GM18951 (cell line): ENCODE measurements around the gene DCBLD2.

Experiments
- POLR2A ChIP-seq: IDR thresholded peaks from 4 replicates; pipeline ENCODE4 v1.6.1; 2011; ENCODE audit warnings: mild to moderate bottlenecking; ENCODE audit not compliant: insufficient read length, insufficient read depth; ENCODE audit errors: extremely low read depth
- in situ Hi-C: fragments of 300-500 bp; cut with MboI; formaldehyde crosslinking; loops from one replicate; pipeline ENCODE4 v1.12.0; 2022; ENCODE audit warnings: low sequenced_read_pairs, mixed read lengths, inconsistent platforms; ENCODE audit not compliant: unreplicated experiment

The DCBLD2 gene

GRCh38 chr3:98903705-98904481 is 2.4 kb upstream of the DCBLD2 start:
- no peak for TF ChIP-seq POLR2A
- in situ Hi-C loops: no loop called here

GRCh38 chr3:98903099-98903498 is 1.6 kb upstream of the DCBLD2 start:
- TF ChIP-seq POLR2A: no peak
- in situ Hi-C loops: no loop called here

GRCh38 chr3:98902351-98902740 is 851 bp upstream of the DCBLD2 start:
- in situ Hi-C loops: no loop called here

GRCh38 chr3:98901119-98901391 is 440 bp downstream of the DCBLD2 start:
- in situ Hi-C loops: no loop called here
- no peak for TF ChIP-seq POLR2A

More at GRCh38 chr3:98902351-98902740, 851 bp upstream of the DCBLD2 start:
- TF ChIP-seq POLR2A: no peak

- in situ Hi-C loops: no loop called here
- TF ChIP-seq POLR2A: no peak
Observed at GRCh38 chr3:98900265-98901118, 1.0 kb downstream of the DCBLD2 start.

- no peak for TF ChIP-seq POLR2A
- in situ Hi-C loops: no loop called here
Observed at GRCh38 chr3:98897701-98898100, 3.8 kb downstream of the DCBLD2 start.

GRCh38 chr3:98894791-98895576 is 6.5 kb downstream of the DCBLD2 start:
- in situ Hi-C loops: no loop called here
- no peak for TF ChIP-seq POLR2A

GRCh38 chr3:98893740-98894139 is 7.8 kb downstream of the DCBLD2 start:
- no peak for TF ChIP-seq POLR2A
- in situ Hi-C loops: no loop called here

GRCh38 chr3:98892263-98892662 is 9.2 kb downstream of the DCBLD2 start:
- in situ Hi-C loops: no loop called here
- TF ChIP-seq POLR2A: no peak

GRCh38 chr3:98890965-98891910 is 10.3 kb downstream of the DCBLD2 start:
- in situ Hi-C loops: no loop called here
- no peak for TF ChIP-seq POLR2A

GRCh38 chr3:98890181-98890835 is 11.2 kb downstream of the DCBLD2 start:
- in situ Hi-C loops: no loop called here
- no peak for TF ChIP-seq POLR2A

GRCh38 chr3:98887684-98888083 is 13.8 kb downstream of the DCBLD2 start:
- no peak for TF ChIP-seq POLR2A
- in situ Hi-C loops: no loop called here
